Sigmoid colon (tissue), 3 donors: Measurements from ENCODE around the gene PCDHGA6.

Source experiments
- CTCF ChIP-seq, 4 experiments: fragments of 450-650 bp in 3 of 4; fragments of 200-600 bp in 1 of 4; IDR thresholded peaks; one replicate each; pipeline ENCODE4 v1.5.1; 2016 to 2019; ENCODE audit warnings: antibody characterized with exemption in 4 of 4, mild to moderate bottlenecking in 3 of 4, moderate library complexity in 2 of 4
- POLR2A ChIP-seq, 2 donors: fragments of 450-650 bp; IDR thresholded peaks; one replicate each; pipeline ENCODE4 v1.6.1; 2016; ENCODE audit warnings: antibody characterized with exemption in 2 of 2, mild to moderate bottlenecking in 2 of 2, moderate library complexity in 2 of 2

- no peak for TF ChIP-seq POLR2A (IDR thresholded peaks at IDR 0.05)
- TF ChIP-seq CTCF (IDR thresholded peaks at IDR 0.05), result peak in 1 of 4 experiments; percentile 8
Observed at GRCh38 chr5:141359790-141360426, 13.8 kb upstream of the PCDHGA6 start, which contains the start of gene PCDHGB2.
